ENCODE measurements around the gene CDK5RAP2.

DNA sequence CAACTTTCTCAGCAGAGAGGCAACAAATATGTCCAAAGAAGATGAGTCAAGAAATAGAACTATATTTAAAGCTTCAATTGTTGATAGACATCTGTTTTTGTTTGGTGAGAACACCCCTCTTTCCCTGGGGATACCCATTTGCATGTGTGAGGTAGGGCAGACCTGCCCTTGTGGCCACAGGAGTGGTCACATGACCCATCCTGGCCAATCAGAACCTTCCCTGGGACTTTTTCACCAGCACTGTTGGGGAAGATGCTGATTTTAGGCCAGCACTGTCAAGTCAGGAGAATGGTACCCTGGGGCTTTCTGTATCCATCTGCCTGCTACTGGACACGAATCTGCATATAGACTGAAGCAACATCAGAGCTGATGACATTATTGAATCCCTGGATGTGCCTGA lies 211.2 kb downstream of the CDK5RAP2 start:
- TF ChIP-seq CTCF (IDR thresholded peaks at IDR 0.05), result no peak
- no peak for TF ChIP-seq POLR2A (IDR thresholded peaks at IDR 0.05)

All from Peyer's patch (tissue), 4 donors.